Pancreas (tissue), 10 donors: Measurements from ENCODE around the gene SEL1L3. TPM values are rescaled to one million over a fixed set of nuclear protein-coding genes. Genes with fewer than 3 reads are reported as not detected.
A peak's percentile ranks its signal among the peaks of the same experiment; 100 is the strongest.

ENCODE experiments used
- ATAC-seq, 4 donors: fragments of 200-7000 bp; cut with Tn5 transposase; one replicate each; pipeline versions ENCODE4 v1.8.0 to v1.9.1; 2020; ENCODE audit warnings: mild to moderate bottlenecking in 4 of 4, moderate library complexity in 4 of 4
- DNase-seq, 6 donors: peaks; one replicate each; pipeline ENCODE4 v3.0.0-alpha.2; 2020
- FAIRE-seq: peaks from 2 replicates; lab custom pipeline; 2012; peaks lifted over from hg19 to GRCh38; lab: Jason Lieb, UNC
- H3K27ac ChIP-seq, 4 donors: fragments of 200-600 bp; sonication (generic); 1 replicate in 3 of 4; 2 replicates in 1 of 4; pipeline versions ENCODE4 v1.5.0 to v1.8.0; 2020
- H3K27me3 ChIP-seq, 4 donors: fragments of 200-600 bp; one replicate each; pipeline ENCODE4 v1.8.0; 2021
- H3K36me3 ChIP-seq, 3 donors: fragments of 200-600 bp; sonication (generic) in 1 of 3; one replicate each; pipeline versions ENCODE4 v1.5.0 to v1.8.0; 2020 to 2021
- H3K4me1 ChIP-seq, 3 donors: fragments of 200-600 bp; one replicate each; pipeline ENCODE4 v1.8.0; 2021
- H3K4me3 ChIP-seq, 4 donors: fragments of 200-600 bp; sonication (generic) in 2 of 4; one replicate each; pipeline versions ENCODE4 v1.5.0 to v1.8.0; 2020 to 2021
- H3K9me3 ChIP-seq, 4 donors: fragments of 200-600 bp; one replicate each; pipeline ENCODE4 v1.8.0; 2021
- WGBS, 2 donors: extraction: QIAGEN DNeasy Blood & Tissue Kit; methylation state at CpG; one replicate each; pipeline ENCODE4 v1.1.7; 2013; 5-methylcytosine and 5-hydroxymethylcytosine counted together
- intact Hi-C, 3 donors: fragments of 100-400 bp; cut with DNase I; formaldehyde crosslinking; loops; one replicate each; pipeline versions ENCODE4 v1.11.1 to v1.14.2; 2022
- polyA plus RNA-seq, 2 donors: library from polyadenylated mRNA; stranded (reverse); fragments of 200-250 nt; gene quantifications; one replicate each; pipeline ENCODE4 v1.2.3, GENCODE V29; 2013
- total RNA-seq, 6 donors: library from RNA; stranded (reverse); fragmentation: NEBNext Ultra II Directional in 4 of 6; extraction: Animal tissue kit (Norgen Biotek cat#: 25700) in 4 of 6; gene quantifications; one replicate each; pipeline versions ENCODE4 v1.2.1 to v1.2.4, GENCODE V29; 2021 to 2023
- TF ChIP-seq, protein P1 (sequence below), 4 donors: fragments of 200-600 bp; sonication (generic) in 3 of 4; IDR thresholded peaks; one replicate each; pipeline versions ENCODE4 v1.5.0 to v1.8.0; 2021; ENCODE audit warnings: antibody characterized with exemption in 4 of 4
- donor health status: healthy with polysubstance abuse.
- donor health status: DM: no; HTN: no; CAD: no; lungs with moderate emphysema.
- donor health status: DM: no; HTN: no; CAD: no.
- donor health status: control.
- donor health status: control.
- donor health status: Bipolar disorder and iron deficiency.
- donor health status: DM: yes; HTN: yes; CAD: no.
- donor health status: DM: no; HTN: no; CAD: no.
- donor health status: DM: no; HTN: no; CAD: no.
- donor health status: DM: yes; HTN: yes; CAD: no.

The SEL1L3 gene
- total and polyA plus RNA-seq, 8 donors: 18.4 to 76.7 (median 41.0) TPM

DNA sequence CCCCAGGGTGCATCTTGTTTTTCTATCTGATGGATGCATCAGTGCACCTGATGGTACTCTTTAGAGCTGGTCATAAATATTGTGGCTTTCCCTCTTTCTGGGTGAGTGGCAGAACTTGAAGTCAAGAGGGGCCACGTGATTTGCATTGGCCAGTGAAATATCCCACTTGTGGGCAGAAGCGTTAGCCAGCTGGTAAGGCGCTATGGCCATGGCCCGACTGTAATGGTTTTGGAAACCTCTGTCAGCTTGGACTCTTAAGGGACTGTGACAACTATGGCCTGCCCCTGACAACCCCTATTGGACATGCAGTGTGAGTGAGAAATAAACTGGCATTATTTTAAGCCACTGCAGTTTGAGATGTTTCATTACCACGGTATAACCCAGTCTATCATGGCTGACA lies 72.8 kb downstream of the SEL1L3 start:
- Histone ChIP-seq H3K36me3 (no peaks in the 10 kb centered on the region), H3K27ac (peak overlapping the region in 1 of 4 donors; percentile 13), H3K27me3 (no peaks in the 10 kb centered on the region), H3K4me1 (no peaks in the 10 kb centered on the region), H3K9me3 (no peaks in the 10 kb centered on the region), H3K4me3 (no peak overlapping the region)
- intact Hi-C loops: no loop called here
- no peak for FAIRE-seq
- ATAC-seq: no peak
- DNase-seq: no peak
- TF ChIP-seq, protein P1, sequence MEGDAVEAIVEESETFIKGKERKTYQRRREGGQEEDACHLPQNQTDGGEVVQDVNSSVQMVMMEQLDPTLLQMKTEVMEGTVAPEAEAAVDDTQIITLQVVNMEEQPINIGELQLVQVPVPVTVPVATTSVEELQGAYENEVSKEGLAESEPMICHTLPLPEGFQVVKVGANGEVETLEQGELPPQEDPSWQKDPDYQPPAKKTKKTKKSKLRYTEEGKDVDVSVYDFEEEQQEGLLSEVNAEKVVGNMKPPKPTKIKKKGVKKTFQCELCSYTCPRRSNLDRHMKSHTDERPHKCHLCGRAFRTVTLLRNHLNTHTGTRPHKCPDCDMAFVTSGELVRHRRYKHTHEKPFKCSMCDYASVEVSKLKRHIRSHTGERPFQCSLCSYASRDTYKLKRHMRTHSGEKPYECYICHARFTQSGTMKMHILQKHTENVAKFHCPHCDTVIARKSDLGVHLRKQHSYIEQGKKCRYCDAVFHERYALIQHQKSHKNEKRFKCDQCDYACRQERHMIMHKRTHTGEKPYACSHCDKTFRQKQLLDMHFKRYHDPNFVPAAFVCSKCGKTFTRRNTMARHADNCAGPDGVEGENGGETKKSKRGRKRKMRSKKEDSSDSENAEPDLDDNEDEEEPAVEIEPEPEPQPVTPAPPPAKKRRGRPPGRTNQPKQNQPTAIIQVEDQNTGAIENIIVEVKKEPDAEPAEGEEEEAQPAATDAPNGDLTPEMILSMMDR (IDR thresholded peaks at IDR 0.05): no peak
- whole genome bisulfite sequencing, 2 donors: 92 to 99% methylated on average over 5 of the region's 5 CpGs

DNA sequence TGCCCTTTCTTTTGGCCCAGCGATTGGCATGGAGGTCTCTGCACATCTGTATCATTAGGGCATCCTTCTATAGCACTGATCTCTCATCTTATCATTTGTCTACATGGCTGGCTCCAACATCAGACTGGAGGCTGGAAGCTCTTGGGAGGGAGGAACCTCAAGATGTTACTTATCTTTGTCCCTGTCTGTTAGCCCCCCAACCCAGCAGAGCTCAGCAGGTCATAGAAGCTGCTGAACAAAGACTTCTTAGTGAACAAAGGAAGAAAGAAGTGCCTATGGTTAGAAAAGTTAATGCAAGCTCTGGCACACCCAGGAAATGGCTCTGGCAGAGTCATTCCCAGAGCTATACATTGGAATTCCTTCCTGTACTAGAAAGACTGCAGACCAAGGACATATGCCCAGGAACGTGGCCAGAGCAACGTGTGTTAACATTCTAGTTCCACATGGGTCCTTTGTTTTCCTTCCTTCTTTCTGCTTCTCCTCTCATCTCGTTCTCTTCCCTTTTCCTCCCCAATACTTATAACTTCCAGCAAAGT lies 74.0 kb downstream of the SEL1L3 start:
- no peak overlapping the region for H3K4me3 ChIP-seq
- TF ChIP-seq, protein P1 (IDR thresholded peaks at IDR 0.05): no peak
- no peaks in the 10 kb centered on the region for H3K4me1 ChIP-seq
- FAIRE-seq: no peak
- no peak for ATAC-seq
- intact Hi-C loops: no loop called here
- no peaks in the 10 kb centered on the region for H3K27me3 ChIP-seq
- WGBS, 2 donors: 72 to 80% methylated on average over 4 of the region's 4 CpGs
- no peaks in the 10 kb centered on the region for H3K9me3 ChIP-seq
- H3K27ac ChIP-seq: peak overlapping the region in 3 of 4 donors; percentile 0 to 48 (median 39)
- H3K36me3 ChIP-seq: peaks cover 0 to 3% (median 0%) of the 10 kb centered on the region in 3 donors
- no peak for DNase-seq

DNA sequence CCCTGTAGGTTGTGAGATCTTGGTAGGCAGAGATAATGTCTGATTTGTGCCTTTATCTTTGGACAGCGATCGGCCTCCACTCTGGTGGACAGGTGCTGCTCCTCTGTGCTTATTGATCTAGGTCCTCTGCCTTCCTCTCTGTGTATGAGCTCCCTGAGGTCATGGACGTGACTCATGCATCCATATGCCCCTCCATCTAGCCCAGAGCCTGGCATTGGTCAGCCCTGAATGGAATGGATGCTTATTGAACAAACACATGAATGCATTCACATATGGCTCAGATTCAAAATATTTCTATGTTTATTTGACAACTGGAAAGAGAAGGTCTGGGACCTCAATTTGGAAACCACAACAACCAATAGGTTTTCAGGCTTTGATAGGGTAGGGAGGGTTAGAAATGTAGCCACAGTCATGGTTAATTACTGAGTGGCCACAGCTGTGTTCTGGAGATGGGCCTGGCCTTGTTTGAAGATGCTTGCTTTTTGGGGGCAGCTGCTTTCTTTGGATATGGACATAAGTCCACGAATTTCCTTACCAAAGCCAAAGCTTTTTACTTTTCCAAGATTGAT lies 76.2 kb downstream of the SEL1L3 start:
- no peaks in the 10 kb centered on the region for H3K9me3 ChIP-seq
- FAIRE-seq (no peak), DNase-seq (no peak), ATAC-seq (no peak)
- 89 to 92% methylated on average over 4 of the region's 4 CpGs for WGBS, 2 donors
- H3K27ac ChIP-seq: peak overlapping the region in 1 of 4 donors; percentile 30
- no peaks in the 10 kb centered on the region for H3K27me3 ChIP-seq
- TF ChIP-seq, protein P1 (IDR thresholded peaks at IDR 0.05): no peak
- H3K36me3 ChIP-seq: peaks cover 0 to 22% (median 11%) of the 10 kb centered on the region in 3 donors
- H3K4me1 ChIP-seq: no peaks in the 10 kb centered on the region
- intact Hi-C loops: no loop called here
- no peak overlapping the region for H3K4me3 ChIP-seq

DNA sequence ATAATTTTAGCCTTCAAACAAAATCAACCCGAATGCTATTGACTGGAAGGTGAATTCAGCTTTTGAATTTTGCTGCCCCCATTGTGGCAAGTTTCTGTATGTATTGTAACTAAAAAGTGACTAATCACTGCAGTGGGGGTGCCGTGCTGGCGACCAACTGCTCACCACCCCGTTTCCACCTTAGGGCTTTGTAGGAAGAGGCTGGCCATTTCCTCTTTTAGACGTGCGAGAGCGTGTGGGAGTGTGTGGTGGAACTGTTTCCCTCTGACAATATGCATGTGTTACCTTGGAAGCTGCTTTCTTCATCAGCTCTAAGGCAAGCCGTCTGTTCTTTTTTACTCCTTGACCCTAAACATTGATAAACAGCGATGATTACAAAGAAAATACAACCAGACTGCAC lies 78.8 kb downstream of the SEL1L3 start:
- Histone ChIP-seq H3K27me3 (no peaks in the 10 kb centered on the region), H3K27ac (no peak overlapping the region), H3K36me3 (peaks cover 0 to 43% (median 25%) of the 10 kb centered on the region in 3 donors), H3K9me3 (no peaks in the 10 kb centered on the region), H3K4me1 (no peaks in the 10 kb centered on the region), H3K4me3 (no peak overlapping the region)
- ATAC-seq (no peak), FAIRE-seq (no peak), DNase-seq (no peak)
- TF ChIP-seq, protein P1 (IDR thresholded peaks at IDR 0.05): no peak
- WGBS, 2 donors: 76 to 77% methylated on average over 9 of the region's 9 CpGs
- intact Hi-C loops: no loop called here

DNA sequence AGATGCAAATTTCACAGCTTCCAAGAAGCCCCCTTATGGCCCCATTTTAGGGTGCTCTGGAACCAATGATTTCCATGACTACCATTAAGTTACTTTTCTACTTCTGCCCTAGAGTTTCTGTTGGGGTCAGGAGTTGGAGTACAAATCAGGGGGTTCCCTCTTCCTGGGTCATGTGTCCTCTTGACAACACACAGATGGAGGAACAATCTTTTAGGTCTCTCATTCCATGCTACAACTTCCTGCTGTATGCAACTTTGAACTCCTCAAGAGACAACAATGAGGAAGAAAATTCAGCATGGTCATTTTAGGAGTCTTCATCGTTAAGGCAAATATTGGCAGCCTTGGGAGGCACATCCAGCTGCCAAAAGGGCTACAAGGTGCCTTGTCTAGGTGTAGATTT lies 79.7 kb downstream of the SEL1L3 start:
- TF ChIP-seq, protein P1 (IDR thresholded peaks at IDR 0.05): no peak
- no peaks in the 10 kb centered on the region for H3K9me3 ChIP-seq
- ATAC-seq: no peak
- FAIRE-seq: no peak
- DNase-seq: no peak
- H3K36me3 ChIP-seq: peaks cover 0 to 50% (median 32%) of the 10 kb centered on the region in 3 donors
- H3K4me3 ChIP-seq: no peak overlapping the region
- no peaks in the 10 kb centered on the region for H3K27me3 ChIP-seq
- H3K4me1 ChIP-seq: no peaks in the 10 kb centered on the region
- 65% methylated on average over 1 of the region's 1 CpG for WGBS, 2 donors
- no peak overlapping the region for H3K27ac ChIP-seq
- intact Hi-C loops: no loop called here
